WTC11 (cell line): Measurements from ENCODE around the gene COL6A3. TPM values are rescaled to one million over a fixed set of nuclear protein-coding genes. Genes with fewer than 3 reads are reported as not detected.
"Not testable (repeated sequence)": the region's sequence is repeated elsewhere in the genome, so short reads cannot be mapped to it uniquely, and the experiment has no call there.

Experiments
- ATAC-seq: fragments of 200-7000 bp; cut with Tn5 transposase; 2 replicates; pipeline ENCODE4 v1.10.0; 2021; ENCODE audit warnings: mild to moderate bottlenecking, moderate library complexity
- CTCF ChIA-PET: fragments of 300-600 bp; sonication (Branson Sonifier 250); formaldehyde crosslinking; loops from one replicate; lab custom pipeline; 2021; ENCODE audit warnings: antibody characterized with exemption; lab: Charles Lee
- POLR2A ChIA-PET: fragments of 350-600 bp; sonication (Branson Sonifier 250); formaldehyde crosslinking; loops from one replicate; lab custom pipeline; 2021; ENCODE audit warnings: antibody characterized with exemption; lab: Charles Lee
- DNase-seq: peaks from one replicate; pipeline ENCODE4 v3.0.0; 2021; ENCODE audit warnings: low spot score
- H3K27ac Mint-ChIP-seq: 2 replicates; pipeline ENCODE4 v1.8.0; 2021; ENCODE audit warnings: mixed read lengths
- H3K27me3 Mint-ChIP-seq: 2 replicates; pipeline ENCODE4 v1.8.0; 2021; ENCODE audit warnings: low read depth, mild to moderate bottlenecking, moderate library complexity, mixed read lengths
- H3K36me3 Mint-ChIP-seq: 2 replicates; pipeline ENCODE4 v1.8.0; 2021; ENCODE audit warnings: mixed read lengths
- H3K4me1 Mint-ChIP-seq: 2 replicates; pipeline ENCODE4 v1.8.0; 2022; ENCODE audit warnings: mixed read lengths
- H3K4me3 Mint-ChIP-seq: 2 replicates; pipeline ENCODE4 v1.8.0; 2021; ENCODE audit warnings: mild to moderate bottlenecking, moderate library complexity, mixed read lengths
- H3K9me3 Mint-ChIP-seq: 2 replicates; pipeline ENCODE4 v1.8.0; 2021; ENCODE audit warnings: mixed read lengths
- ESRRA ChIP-seq: sonication (generic); formaldehyde crosslinking; IDR thresholded peaks from 2 replicates; pipeline ENCODE4 v1.8.1; 2022; ENCODE audit warnings: mild to moderate bottlenecking, missing genetic modification reagents, borderline replicate concordance
- FOXK1 ChIP-seq: sonication (generic); formaldehyde crosslinking; IDR thresholded peaks from 2 replicates; pipeline ENCODE4 v1.8.0; 2022; ENCODE audit warnings: mild to moderate bottlenecking, moderate library complexity, missing genetic modification reagents
- FOXP1 ChIP-seq: sonication (generic); formaldehyde crosslinking; IDR thresholded peaks from 2 replicates; pipeline ENCODE4 v1.8.0; 2022; ENCODE audit warnings: missing genetic modification reagents, mild to moderate bottlenecking, moderate library complexity, borderline replicate concordance
- NFYB ChIP-seq: sonication (generic); formaldehyde crosslinking; conservative IDR thresholded peaks from 2 replicates; pipeline ENCODE4 v1.8.0; 2022; ENCODE audit warnings: low read depth, missing genetic modification reagents
- NR2C2 ChIP-seq: sonication (generic); formaldehyde crosslinking; IDR thresholded peaks from 2 replicates; pipeline ENCODE4 v1.8.0; 2022; ENCODE audit warnings: mild to moderate bottlenecking, missing genetic modification reagents
- RELA ChIP-seq: sonication (generic); formaldehyde crosslinking; IDR thresholded peaks from 2 replicates; pipeline ENCODE4 v1.8.1; 2022; ENCODE audit warnings: missing genetic modification reagents, mild to moderate bottlenecking, borderline replicate concordance
- SMAD4 ChIP-seq: sonication (generic); formaldehyde crosslinking; IDR thresholded peaks from 2 replicates; pipeline ENCODE4 v1.8.0; 2022; ENCODE audit warnings: mild to moderate bottlenecking, missing genetic modification reagents
- SP1 ChIP-seq: sonication (generic); formaldehyde crosslinking; conservative IDR thresholded peaks from 2 replicates; pipeline ENCODE4 v1.8.1; 2022; ENCODE audit warnings: missing genetic modification reagents
- ZNF263 ChIP-seq: sonication (generic); formaldehyde crosslinking; IDR thresholded peaks from 2 replicates; pipeline ENCODE4 v1.8.1; 2022; ENCODE audit warnings: low read depth, mild to moderate bottlenecking, moderate library complexity, missing genetic modification reagents
- ZNF396 ChIP-seq: fragments of 250-450 bp; sonication (Bioruptor Pico); IDR thresholded peaks from 2 replicates; pipeline ENCODE4 v1.8.0; 2021; ENCODE audit warnings: mild to moderate bottlenecking, moderate library complexity, borderline replicate concordance
- ZNF671 ChIP-seq: fragments of 250-450 bp; sonication (Bioruptor Pico); IDR thresholded peaks from 2 replicates; pipeline ENCODE4 v1.8.0; 2021; ENCODE audit warnings: mild to moderate bottlenecking
- total RNA-seq: library from RNA; stranded (reverse); gene quantifications from 3 replicates; pipeline ENCODE4 v1.2.3, GENCODE V29; 2021
- TF ChIP-seq, protein P1 (sequence below): fragments of 250-450 bp; sonication (Bioruptor Pico); IDR thresholded peaks from 2 replicates; pipeline ENCODE4 v2.1.2; 2022; ENCODE audit warnings: mild to moderate bottlenecking, moderate library complexity
- TF ChIP-seq, protein P2 (sequence below): sonication (generic); formaldehyde crosslinking; conservative IDR thresholded peaks from 2 replicates; pipeline ENCODE4 v1.8.1; 2022; ENCODE audit warnings: mild to moderate bottlenecking, missing genetic modification reagents
- TF ChIP-seq, protein P3 (sequence below): sonication (generic); formaldehyde crosslinking; IDR thresholded peaks from 2 replicates; pipeline ENCODE4 v1.8.0; 2023; ENCODE audit warnings: missing genetic modification reagents, mild to moderate bottlenecking, borderline replicate concordance
- TF ChIP-seq, protein P4 (sequence below): fragments of 250-450 bp; sonication (Bioruptor Pico); IDR thresholded peaks from 2 replicates; pipeline ENCODE4 v1.8.0; 2021; ENCODE audit warnings: mild to moderate bottlenecking
- TF ChIP-seq, protein P5 (sequence below): fragments of 250-450 bp; sonication (Bioruptor Pico); IDR thresholded peaks from 2 replicates; pipeline ENCODE4 v1.9.0; 2021; ENCODE audit warnings: mild to moderate bottlenecking
- TF ChIP-seq, protein P6 (sequence below): sonication (generic); formaldehyde crosslinking; IDR thresholded peaks from 2 replicates; pipeline ENCODE4 v1.8.0; 2022; ENCODE audit warnings: mild to moderate bottlenecking, missing genetic modification reagents
- TF ChIP-seq, protein P7 (sequence below): sonication (generic); formaldehyde crosslinking; IDR thresholded peaks from 2 replicates; pipeline ENCODE4 v1.8.1; 2023; ENCODE audit warnings: mild to moderate bottlenecking, missing genetic modification reagents, moderate library complexity

Gene COL6A3
- total RNA-seq, 1 experiment from 2014 or later: 2.6 TPM

DNA sequence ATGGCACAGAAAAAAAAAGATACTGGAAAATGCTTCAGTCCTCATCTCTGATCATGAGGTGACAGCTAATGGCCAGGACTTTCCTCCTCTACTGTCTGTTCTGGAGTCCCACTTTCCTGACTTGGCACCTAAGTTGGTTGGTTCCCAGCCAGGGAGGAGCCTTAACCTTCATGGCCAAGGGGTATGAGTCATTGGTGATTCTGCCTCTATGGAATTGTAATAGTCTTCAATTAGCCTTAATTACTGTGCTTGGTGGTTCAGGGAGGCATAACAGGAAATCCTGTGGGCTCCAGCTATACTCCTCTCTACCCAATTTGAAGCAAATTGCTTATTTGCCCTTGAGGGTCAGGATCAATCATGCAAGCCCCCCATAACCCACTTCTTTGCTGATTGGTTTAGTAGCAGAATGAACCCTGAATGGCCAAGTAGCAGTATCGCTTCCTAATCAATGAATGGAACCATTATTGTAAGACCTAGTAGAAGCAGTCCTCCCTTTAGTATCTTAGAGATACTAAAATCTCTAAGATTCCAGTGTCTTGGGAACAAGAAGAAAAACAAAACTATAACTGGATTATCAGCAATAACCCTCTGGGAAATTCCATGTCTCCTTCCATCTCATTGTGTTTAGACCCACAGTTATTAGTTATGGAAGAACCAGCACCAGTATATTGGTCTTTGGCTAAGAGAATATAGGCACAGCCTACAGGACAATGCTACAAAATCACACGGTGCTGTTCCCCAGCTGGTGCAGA, 109.0 kb downstream of the COL6A3 start:
- no peak overlapping the region for H3K27ac Mint-ChIP-seq
- POLR2A ChIA-PET: no interaction called here
- peaks cover 23% of the 10 kb centered on the region for H3K36me3 Mint-ChIP-seq
- peaks cover 5% of the 10 kb centered on the region; the same call in 1 of the 2 replicates for H3K27me3 Mint-ChIP-seq
- CTCF ChIA-PET: no interaction called here
- H3K4me3 Mint-ChIP-seq: no peak overlapping the region
- DNase-seq (no peak), ATAC-seq (no peak)
- H3K9me3 Mint-ChIP-seq: peaks cover 50% of the 10 kb centered on the region
- no peak for TF ChIP-seq FOXP1 (CRISPR knock-in tag)
- TF ChIP-seq NR2C2: no peak
- TF ChIP-seq ZNF263 (CRISPR knock-in tag): no peak
- TF ChIP-seq, protein P1, sequence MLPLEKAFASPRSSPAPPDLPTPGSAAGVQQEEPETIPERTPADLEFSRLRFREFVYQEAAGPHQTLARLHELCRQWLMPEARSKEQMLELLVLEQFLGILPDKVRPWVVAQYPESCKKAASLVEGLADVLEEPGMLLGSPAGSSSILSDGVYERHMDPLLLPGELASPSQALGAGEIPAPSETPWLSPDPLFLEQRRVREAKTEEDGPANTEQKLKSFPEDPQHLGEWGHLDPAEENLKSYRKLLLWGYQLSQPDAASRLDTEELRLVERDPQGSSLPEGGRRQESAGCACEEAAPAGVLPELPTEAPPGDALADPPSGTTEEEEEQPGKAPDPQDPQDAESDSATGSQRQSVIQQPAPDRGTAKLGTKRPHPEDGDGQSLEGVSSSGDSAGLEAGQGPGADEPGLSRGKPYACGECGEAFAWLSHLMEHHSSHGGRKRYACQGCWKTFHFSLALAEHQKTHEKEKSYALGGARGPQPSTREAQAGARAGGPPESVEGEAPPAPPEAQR (CRISPR knock-in tag): no peak
- TF ChIP-seq SMAD4 (CRISPR knock-in tag): no peak
- TF ChIP-seq ZNF396: no peak
- TF ChIP-seq, protein P2, sequence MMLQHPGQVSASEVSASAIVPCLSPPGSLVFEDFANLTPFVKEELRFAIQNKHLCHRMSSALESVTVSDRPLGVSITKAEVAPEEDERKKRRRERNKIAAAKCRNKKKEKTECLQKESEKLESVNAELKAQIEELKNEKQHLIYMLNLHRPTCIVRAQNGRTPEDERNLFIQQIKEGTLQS: no peak
- TF ChIP-seq, protein P3, sequence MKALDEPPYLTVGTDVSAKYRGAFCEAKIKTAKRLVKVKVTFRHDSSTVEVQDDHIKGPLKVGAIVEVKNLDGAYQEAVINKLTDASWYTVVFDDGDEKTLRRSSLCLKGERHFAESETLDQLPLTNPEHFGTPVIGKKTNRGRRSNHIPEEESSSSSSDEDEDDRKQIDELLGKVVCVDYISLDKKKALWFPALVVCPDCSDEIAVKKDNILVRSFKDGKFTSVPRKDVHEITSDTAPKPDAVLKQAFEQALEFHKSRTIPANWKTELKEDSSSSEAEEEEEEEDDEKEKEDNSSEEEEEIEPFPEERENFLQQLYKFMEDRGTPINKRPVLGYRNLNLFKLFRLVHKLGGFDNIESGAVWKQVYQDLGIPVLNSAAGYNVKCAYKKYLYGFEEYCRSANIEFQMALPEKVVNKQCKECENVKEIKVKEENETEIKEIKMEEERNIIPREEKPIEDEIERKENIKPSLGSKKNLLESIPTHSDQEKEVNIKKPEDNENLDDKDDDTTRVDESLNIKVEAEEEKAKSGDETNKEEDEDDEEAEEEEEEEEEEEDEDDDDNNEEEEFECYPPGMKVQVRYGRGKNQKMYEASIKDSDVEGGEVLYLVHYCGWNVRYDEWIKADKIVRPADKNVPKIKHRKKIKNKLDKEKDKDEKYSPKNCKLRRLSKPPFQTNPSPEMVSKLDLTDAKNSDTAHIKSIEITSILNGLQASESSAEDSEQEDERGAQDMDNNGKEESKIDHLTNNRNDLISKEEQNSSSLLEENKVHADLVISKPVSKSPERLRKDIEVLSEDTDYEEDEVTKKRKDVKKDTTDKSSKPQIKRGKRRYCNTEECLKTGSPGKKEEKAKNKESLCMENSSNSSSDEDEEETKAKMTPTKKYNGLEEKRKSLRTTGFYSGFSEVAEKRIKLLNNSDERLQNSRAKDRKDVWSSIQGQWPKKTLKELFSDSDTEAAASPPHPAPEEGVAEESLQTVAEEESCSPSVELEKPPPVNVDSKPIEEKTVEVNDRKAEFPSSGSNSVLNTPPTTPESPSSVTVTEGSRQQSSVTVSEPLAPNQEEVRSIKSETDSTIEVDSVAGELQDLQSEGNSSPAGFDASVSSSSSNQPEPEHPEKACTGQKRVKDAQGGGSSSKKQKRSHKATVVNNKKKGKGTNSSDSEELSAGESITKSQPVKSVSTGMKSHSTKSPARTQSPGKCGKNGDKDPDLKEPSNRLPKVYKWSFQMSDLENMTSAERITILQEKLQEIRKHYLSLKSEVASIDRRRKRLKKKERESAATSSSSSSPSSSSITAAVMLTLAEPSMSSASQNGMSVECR (CRISPR knock-in tag): no peak
- TF ChIP-seq, protein P4, sequence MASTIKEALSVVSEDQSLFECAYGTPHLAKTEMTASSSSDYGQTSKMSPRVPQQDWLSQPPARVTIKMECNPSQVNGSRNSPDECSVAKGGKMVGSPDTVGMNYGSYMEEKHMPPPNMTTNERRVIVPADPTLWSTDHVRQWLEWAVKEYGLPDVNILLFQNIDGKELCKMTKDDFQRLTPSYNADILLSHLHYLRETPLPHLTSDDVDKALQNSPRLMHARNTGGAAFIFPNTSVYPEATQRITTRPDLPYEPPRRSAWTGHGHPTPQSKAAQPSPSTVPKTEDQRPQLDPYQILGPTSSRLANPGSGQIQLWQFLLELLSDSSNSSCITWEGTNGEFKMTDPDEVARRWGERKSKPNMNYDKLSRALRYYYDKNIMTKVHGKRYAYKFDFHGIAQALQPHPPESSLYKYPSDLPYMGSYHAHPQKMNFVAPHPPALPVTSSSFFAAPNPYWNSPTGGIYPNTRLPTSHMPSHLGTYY: no peak
- TF ChIP-seq NFYB: no peak
- TF ChIP-seq, protein P5, sequence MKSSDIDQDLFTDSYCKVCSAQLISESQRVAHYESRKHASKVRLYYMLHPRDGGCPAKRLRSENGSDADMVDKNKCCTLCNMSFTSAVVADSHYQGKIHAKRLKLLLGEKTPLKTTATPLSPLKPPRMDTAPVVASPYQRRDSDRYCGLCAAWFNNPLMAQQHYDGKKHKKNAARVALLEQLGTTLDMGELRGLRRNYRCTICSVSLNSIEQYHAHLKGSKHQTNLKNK (CRISPR knock-in tag): no peak
- no peak for TF ChIP-seq SP1 (CRISPR knock-in tag)
- no peaks in the 10 kb centered on the region for H3K4me1 Mint-ChIP-seq

DNA sequence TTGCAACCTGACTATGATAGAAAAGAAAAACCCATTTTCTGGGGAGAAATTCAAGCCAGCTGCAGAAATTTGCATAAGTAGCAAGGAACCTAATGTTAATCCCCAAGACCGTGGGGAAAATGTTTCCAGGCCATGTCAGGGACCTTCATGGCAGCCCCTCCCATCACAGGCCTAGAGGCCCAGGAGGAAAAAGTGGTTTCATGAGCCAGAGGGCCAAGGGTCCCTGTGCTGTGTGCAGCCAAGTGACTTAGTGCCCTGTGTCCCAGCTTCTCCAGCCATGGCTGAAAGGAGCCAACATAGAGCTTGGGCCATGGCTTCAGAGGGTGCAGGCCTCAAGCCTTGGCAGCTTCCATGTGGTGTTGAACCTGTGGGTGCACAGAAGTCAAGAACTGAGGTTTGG, 110.7 kb downstream of the COL6A3 start:
- H3K4me1 Mint-ChIP-seq, ATAC-seq, CTCF ChIA-PET, DNase-seq, POLR2A ChIA-PET, H3K4me3 Mint-ChIP-seq, H3K27me3 Mint-ChIP-seq, H3K27ac Mint-ChIP-seq: not testable (repeated sequence)
- H3K36me3 Mint-ChIP-seq: peaks cover 23% of the 10 kb centered on the region
- H3K9me3 Mint-ChIP-seq: peaks cover 50% of the 10 kb centered on the region

DNA sequence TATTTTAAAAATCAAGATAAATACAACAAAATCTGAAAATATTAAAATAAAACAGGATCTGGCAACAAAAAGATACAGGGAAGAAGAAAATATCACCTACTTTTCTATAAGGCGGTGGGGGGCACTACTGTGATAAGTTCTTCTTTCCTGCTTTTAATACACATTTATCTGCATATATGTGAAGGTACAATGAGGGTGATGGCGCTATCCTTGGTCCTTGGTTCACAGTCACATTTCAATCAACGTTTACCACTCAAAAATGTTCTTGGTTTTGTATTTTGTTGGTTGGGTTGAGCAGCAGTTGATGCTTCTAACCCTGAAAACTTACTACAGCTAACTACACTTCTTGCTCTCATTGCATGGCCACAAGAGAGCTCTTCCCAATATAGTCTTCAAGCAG, 112.4 kb downstream of the COL6A3 start:
- DNase-seq (no peak), ATAC-seq (no peak)
- ChIA-PET POLR2A (no interaction called here), CTCF (no interaction called here)
- H3K27me3 Mint-ChIP-seq: peaks cover 5% of the 10 kb centered on the region; the same call in 1 of the 2 replicates
- H3K4me3 Mint-ChIP-seq: no peak overlapping the region
- no peaks in the 10 kb centered on the region for H3K4me1 Mint-ChIP-seq
- H3K27ac Mint-ChIP-seq: no peak overlapping the region
- peaks cover 50% of the 10 kb centered on the region for H3K9me3 Mint-ChIP-seq
- H3K36me3 Mint-ChIP-seq: peaks cover 23% of the 10 kb centered on the region
- TF ChIP-seq ZNF671 (CRISPR knock-in tag): no peak
- TF ChIP-seq, protein P3 (CRISPR knock-in tag): no peak
- no peak for TF ChIP-seq FOXK1 (CRISPR knock-in tag)
- TF ChIP-seq RELA (CRISPR knock-in tag): no peak
- TF ChIP-seq, protein P6, sequence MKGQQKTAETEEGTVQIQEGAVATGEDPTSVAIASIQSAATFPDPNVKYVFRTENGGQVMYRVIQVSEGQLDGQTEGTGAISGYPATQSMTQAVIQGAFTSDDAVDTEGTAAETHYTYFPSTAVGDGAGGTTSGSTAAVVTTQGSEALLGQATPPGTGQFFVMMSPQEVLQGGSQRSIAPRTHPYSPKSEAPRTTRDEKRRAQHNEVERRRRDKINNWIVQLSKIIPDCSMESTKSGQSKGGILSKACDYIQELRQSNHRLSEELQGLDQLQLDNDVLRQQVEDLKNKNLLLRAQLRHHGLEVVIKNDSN (CRISPR knock-in tag): no peak
- no peak for TF ChIP-seq ESRRA (CRISPR knock-in tag)
- TF ChIP-seq, protein P7, sequence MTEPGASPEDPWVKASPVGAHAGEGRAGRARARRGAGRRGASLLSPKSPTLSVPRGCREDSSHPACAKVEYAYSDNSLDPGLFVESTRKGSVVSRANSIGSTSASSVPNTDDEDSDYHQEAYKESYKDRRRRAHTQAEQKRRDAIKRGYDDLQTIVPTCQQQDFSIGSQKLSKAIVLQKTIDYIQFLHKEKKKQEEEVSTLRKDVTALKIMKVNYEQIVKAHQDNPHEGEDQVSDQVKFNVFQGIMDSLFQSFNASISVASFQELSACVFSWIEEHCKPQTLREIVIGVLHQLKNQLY: no peak
